ENCODE data around the gene PRR5. TPM values are rescaled to one million over a fixed set of nuclear protein-coding genes. Genes with fewer than 3 reads are reported as not detected.

The PRR5 gene
- total RNA-seq, 2 experiments from 2014 or later: 29.0 to 31.6 TPM

DNA sequence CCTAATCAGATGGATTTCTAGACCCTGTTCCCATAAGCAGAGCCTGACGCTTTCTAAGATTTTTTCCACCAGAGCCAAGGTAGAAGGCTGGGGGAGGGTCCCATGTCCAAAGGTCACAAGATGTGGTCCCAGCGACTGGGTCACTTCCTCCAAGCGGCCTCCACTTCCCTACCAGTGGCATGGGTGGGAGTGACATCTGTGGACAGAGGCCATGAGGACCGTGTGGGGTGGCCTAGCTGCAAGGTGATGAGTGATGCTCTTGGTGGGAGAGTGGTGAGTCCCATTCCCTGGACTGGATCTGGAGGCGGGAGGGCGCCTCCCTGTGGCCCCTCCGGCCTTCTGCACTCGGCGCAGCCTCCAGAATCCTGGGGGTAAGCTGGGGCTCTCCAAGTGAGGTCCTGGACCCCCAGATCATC lies 32.4 kb upstream of the PRR5 start:
- Mint-ChIP-seq H3K36me3 (ENCODE audit: low read depth) (no peaks in the 10 kb centered on the region), H3K27ac (peak overlapping the region; percentile 57), H3K4me1 (ENCODE audit: low read depth) (peaks cover 59% of the 10 kb centered on the region), H3K27me3 (no peaks in the 10 kb centered on the region), H3K9me3 (no peaks in the 10 kb centered on the region), H3K4me3 (peak overlapping the region; percentile 84)
- Histone ChIP-seq H3K36me3 (ENCODE audit: insufficient read depth, low read length) (no peaks in the 10 kb centered on the region), H3K4me1 (ENCODE audit: insufficient read depth, low read length) (peaks cover 71% of the 10 kb centered on the region), H3K27ac (ENCODE audit: low read depth in 1 of 2, low read length in 2 of 2) (no peak overlapping the region), H3K4me3 (ENCODE audit: low read length) (peak overlapping the region; percentile 69), H3K9me3 (ENCODE audit: control insufficient read depth in 1 of 2, insufficient read depth in 1 of 2, low read length in 2 of 2) (no peaks in the 10 kb centered on the region), H3K27me3 (ENCODE audit: control insufficient read depth in 1 of 2, insufficient read depth in 2 of 2, low read length in 2 of 2) (no peaks in the 10 kb centered on the region)
- ATAC-seq (ENCODE audit: poor library complexity) (no peak), DNase-seq (peak in 2 of 14 experiments; percentile 29 to 47)
- ChIA-PET CTCF (interaction anchor here (0.5 to 2.2 kb wide), 2 partner anchors 16 to 503 kb away, joined by 3 to 8 read pairs; no protein-coding TSS in a partner anchor), POLR2A (interaction anchor here (1.2 to 1.5 kb wide), 3 partner anchors 11 to 714 kb away, joined by 3 to 5 read pairs (median 5); partner anchors contain the start of gene SAMM50)
- intact Hi-C loops (cut with DNase I, micrococcal nuclease): loop anchor here (1.0 to 10.0 kb wide), 6 partner anchors 9 to 485 kb away; partner anchors contain the start of genes PARVG (in 1 of the 2) and RTL6 (in 1 of the 2)
- TF ChIP-seq, protein P1, sequence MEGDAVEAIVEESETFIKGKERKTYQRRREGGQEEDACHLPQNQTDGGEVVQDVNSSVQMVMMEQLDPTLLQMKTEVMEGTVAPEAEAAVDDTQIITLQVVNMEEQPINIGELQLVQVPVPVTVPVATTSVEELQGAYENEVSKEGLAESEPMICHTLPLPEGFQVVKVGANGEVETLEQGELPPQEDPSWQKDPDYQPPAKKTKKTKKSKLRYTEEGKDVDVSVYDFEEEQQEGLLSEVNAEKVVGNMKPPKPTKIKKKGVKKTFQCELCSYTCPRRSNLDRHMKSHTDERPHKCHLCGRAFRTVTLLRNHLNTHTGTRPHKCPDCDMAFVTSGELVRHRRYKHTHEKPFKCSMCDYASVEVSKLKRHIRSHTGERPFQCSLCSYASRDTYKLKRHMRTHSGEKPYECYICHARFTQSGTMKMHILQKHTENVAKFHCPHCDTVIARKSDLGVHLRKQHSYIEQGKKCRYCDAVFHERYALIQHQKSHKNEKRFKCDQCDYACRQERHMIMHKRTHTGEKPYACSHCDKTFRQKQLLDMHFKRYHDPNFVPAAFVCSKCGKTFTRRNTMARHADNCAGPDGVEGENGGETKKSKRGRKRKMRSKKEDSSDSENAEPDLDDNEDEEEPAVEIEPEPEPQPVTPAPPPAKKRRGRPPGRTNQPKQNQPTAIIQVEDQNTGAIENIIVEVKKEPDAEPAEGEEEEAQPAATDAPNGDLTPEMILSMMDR (IDR thresholded peaks at IDR 0.05): no peak

DNA sequence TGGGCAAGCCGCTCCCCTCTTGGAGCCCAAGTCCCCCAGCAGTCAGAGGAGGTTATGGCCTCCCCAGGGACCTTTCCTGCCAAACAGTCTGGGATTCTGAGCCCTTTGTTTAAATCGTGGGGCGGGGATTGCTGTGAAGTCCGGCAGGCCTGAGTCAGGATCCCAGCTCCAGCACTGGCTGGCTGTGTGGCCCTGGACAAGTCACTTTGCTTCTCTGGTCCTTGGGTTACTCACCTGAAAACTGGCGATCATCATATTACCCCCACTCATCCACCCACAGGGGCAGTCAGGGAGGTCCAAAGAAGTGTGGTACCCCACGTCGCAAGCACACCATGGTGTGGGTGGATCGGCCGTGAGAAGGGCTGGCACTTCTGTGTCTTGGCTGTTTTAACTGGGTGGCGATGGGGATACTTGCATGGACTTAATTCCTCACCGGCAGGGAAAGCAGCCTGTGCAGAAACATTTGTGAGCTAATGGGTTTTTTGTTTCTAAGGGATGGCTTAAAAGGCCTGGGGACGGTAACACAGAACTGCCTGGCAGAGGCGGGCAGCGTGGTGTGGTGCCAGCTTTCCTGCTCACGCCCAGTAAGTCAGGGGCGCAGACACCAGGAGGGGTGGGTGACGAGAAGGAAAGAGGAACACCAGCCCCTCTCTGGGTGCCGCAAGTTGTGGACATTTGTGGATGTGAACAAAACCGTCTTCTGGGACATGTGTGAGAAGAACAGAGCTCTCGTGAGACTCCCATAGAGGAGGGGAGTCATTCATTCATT lies 31.6 kb upstream of the PRR5 start:
- Histone ChIP-seq H3K27me3 (ENCODE audit: control insufficient read depth in 1 of 2, insufficient read depth in 2 of 2, low read length in 2 of 2) (no peaks in the 10 kb centered on the region), H3K4me3 (ENCODE audit: low read length) (no peak overlapping the region), H3K9me3 (ENCODE audit: control insufficient read depth in 1 of 2, insufficient read depth in 1 of 2, low read length in 2 of 2) (no peaks in the 10 kb centered on the region), H3K4me1 (ENCODE audit: insufficient read depth, low read length) (peaks cover 63% of the 10 kb centered on the region), H3K27ac (ENCODE audit: low read depth in 1 of 2, low read length in 2 of 2) (no peak overlapping the region), H3K36me3 (ENCODE audit: insufficient read depth, low read length) (no peaks in the 10 kb centered on the region)
- Mint-ChIP-seq H3K4me3 (peak overlapping the region; percentile 84), H3K36me3 (ENCODE audit: low read depth) (no peaks in the 10 kb centered on the region), H3K9me3 (no peaks in the 10 kb centered on the region), H3K27me3 (no peaks in the 10 kb centered on the region), H3K27ac (peak overlapping the region; percentile 57), H3K4me1 (ENCODE audit: low read depth) (peaks cover 51% of the 10 kb centered on the region)
- intact Hi-C loops (cut with DNase I, micrococcal nuclease): no loop called here
- DNase-seq: peak in 1 of 14 experiments; percentile 9
- ChIA-PET POLR2A (no interaction called here), CTCF (interaction anchor here (0.5 to 2.2 kb wide), 2 partner anchors 15 to 502 kb away, joined by 3 to 8 read pairs; no protein-coding TSS in a partner anchor)
- no peak for ATAC-seq (ENCODE audit: poor library complexity)
- TF ChIP-seq, protein P1 (IDR thresholded peaks at IDR 0.05): no peak

DNA sequence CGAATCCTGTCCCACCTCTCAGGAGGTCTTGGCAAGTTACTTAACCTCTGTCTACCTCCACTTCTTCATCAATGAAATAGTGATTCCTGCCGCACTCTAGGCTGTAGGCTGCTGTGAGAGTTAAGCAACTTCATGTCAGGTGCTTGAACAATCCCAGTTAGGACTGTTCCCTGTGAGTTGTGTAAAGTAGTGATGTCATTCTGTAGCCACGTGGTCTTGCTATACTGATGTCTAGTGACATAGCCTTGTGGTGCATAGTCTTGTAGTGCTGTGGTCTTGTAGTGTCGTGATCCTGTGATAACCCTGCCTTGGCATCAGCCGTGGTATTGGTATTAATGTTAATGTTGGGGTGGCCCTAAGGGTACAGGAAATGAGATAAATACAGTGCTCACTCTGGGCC lies 30.3 kb upstream of the PRR5 start:
- Histone ChIP-seq H3K4me1 (ENCODE audit: insufficient read depth, low read length) (peaks cover 60% of the 10 kb centered on the region), H3K4me3 (ENCODE audit: low read length) (no peak overlapping the region), H3K27ac (ENCODE audit: low read depth in 1 of 2, low read length in 2 of 2) (no peak overlapping the region), H3K27me3 (ENCODE audit: control insufficient read depth in 1 of 2, insufficient read depth in 2 of 2, low read length in 2 of 2) (no peaks in the 10 kb centered on the region), H3K9me3 (ENCODE audit: control insufficient read depth in 1 of 2, insufficient read depth in 1 of 2, low read length in 2 of 2) (no peaks in the 10 kb centered on the region), H3K36me3 (ENCODE audit: insufficient read depth, low read length) (no peaks in the 10 kb centered on the region)
- Mint-ChIP-seq H3K36me3 (ENCODE audit: low read depth) (no peaks in the 10 kb centered on the region), H3K4me3 (peak overlapping the region; percentile 84), H3K4me1 (ENCODE audit: low read depth) (peaks cover 50% of the 10 kb centered on the region), H3K27ac (peak overlapping the region; percentile 57), H3K9me3 (no peaks in the 10 kb centered on the region), H3K27me3 (no peaks in the 10 kb centered on the region)
- CTCF ChIA-PET: no interaction called here
- TF ChIP-seq, protein P1 (IDR thresholded peaks at IDR 0.05): no peak
- POLR2A ChIA-PET: no interaction called here
- intact Hi-C loops (cut with DNase I, micrococcal nuclease): no loop called here
- peak; percentile 31 for ATAC-seq (ENCODE audit: poor library complexity)
- DNase-seq: peak in 4 of 14 experiments; percentile 28 to 70 (median 54)

All from CD4-positive, alpha-beta T cell (primary cell).